HEK293 (cell line): ENCODE results near the gene SHROOM3.
A peak's percentile ranks its signal among the peaks of the same experiment; 100 is the strongest.

ENCODE experiments used
- GFI1B ChIP-seq: fragments of 450-650 bp; formaldehyde crosslinking; IDR thresholded peaks from 2 replicates; pipeline ENCODE4 v1.5.1; 2016; ENCODE audit warnings: missing biosample characterization, missing genetic modification characterization
- GLI2 ChIP-seq: fragments of 450-650 bp; formaldehyde crosslinking; IDR thresholded peaks from 2 replicates; pipeline ENCODE4; 2017; ENCODE audit warnings: missing biosample characterization, missing genetic modification characterization, low read depth, borderline replicate concordance
- KLF9 ChIP-seq: fragments of 450-650 bp; formaldehyde crosslinking; IDR thresholded peaks from 2 replicates; pipeline ENCODE4 v1.5.1; 2016; ENCODE audit warnings: missing biosample characterization, missing genetic modification characterization, low read depth
- PRDM4 ChIP-seq: fragments of 450-650 bp; formaldehyde crosslinking; IDR thresholded peaks from 2 replicates; pipeline ENCODE4 v1.5.1; 2017; ENCODE audit warnings: missing biosample characterization, missing genetic modification characterization
- PRDM6 ChIP-seq: fragments of 450-650 bp; formaldehyde crosslinking; IDR thresholded peaks from 2 replicates; pipeline ENCODE4 v1.5.1; 2017; ENCODE audit warnings: missing biosample characterization, missing genetic modification characterization
- SCRT2 ChIP-seq: fragments of 450-650 bp; formaldehyde crosslinking; IDR thresholded peaks from 2 replicates; pipeline ENCODE4 v1.5.1; 2016; ENCODE audit warnings: missing biosample characterization, missing genetic modification characterization
- SP3 ChIP-seq: fragments of 450-650 bp; formaldehyde crosslinking; IDR thresholded peaks from 2 replicates; pipeline ENCODE4 v1.5.1; 2016; ENCODE audit warnings: missing biosample characterization, missing genetic modification characterization
- ZEB2 ChIP-seq: fragments of 450-650 bp; formaldehyde crosslinking; IDR thresholded peaks from 2 replicates; pipeline ENCODE4 v1.5.1; 2016; ENCODE audit warnings: missing biosample characterization, missing genetic modification characterization
- ZFP41 ChIP-seq: fragments of 450-650 bp; formaldehyde crosslinking; IDR thresholded peaks from 2 replicates; pipeline ENCODE4 v1.5.1; 2016; ENCODE audit warnings: missing biosample characterization, missing genetic modification characterization, borderline replicate concordance
- ZNF133 ChIP-seq: fragments of 450-650 bp; formaldehyde crosslinking; IDR thresholded peaks from 2 replicates; pipeline ENCODE4 v1.5.1; 2016; ENCODE audit warnings: missing biosample characterization, missing genetic modification characterization
- ZNF248 ChIP-seq: fragments of 450-650 bp; formaldehyde crosslinking; IDR thresholded peaks from 2 replicates; pipeline ENCODE4 v1.5.1; 2017; ENCODE audit warnings: missing biosample characterization, missing genetic modification characterization
- ZNF394 ChIP-seq: fragments of 450-650 bp; formaldehyde crosslinking; IDR thresholded peaks from 2 replicates; pipeline ENCODE4 v1.5.1; 2016; ENCODE audit warnings: missing biosample characterization, missing genetic modification characterization, mild to moderate bottlenecking, moderate library complexity, borderline replicate concordance
- ZNF416 ChIP-seq: fragments of 450-650 bp; formaldehyde crosslinking; IDR thresholded peaks from 2 replicates; pipeline ENCODE4 v1.5.1; 2016; ENCODE audit warnings: missing biosample characterization, missing genetic modification characterization
- ZNF426 ChIP-seq: fragments of 450-650 bp; formaldehyde crosslinking; IDR thresholded peaks from 2 replicates; pipeline ENCODE4 v1.5.1; 2017; ENCODE audit warnings: missing biosample characterization, missing genetic modification characterization, mild to moderate bottlenecking, inconsistent platforms, moderate library complexity
- ZNF645 ChIP-seq: fragments of 450-650 bp; formaldehyde crosslinking; IDR thresholded peaks from 2 replicates; pipeline ENCODE4; 2016; ENCODE audit warnings: missing biosample characterization, missing genetic modification characterization
- ZNF670 ChIP-seq: fragments of 450-650 bp; formaldehyde crosslinking; IDR thresholded peaks from 2 replicates; pipeline ENCODE4 v1.5.1; 2016; ENCODE audit warnings: missing biosample characterization, missing genetic modification characterization, low read depth
- ZNF785 ChIP-seq: fragments of 450-650 bp; formaldehyde crosslinking; IDR thresholded peaks from 2 replicates; pipeline ENCODE4 v1.5.1; 2016; ENCODE audit warnings: missing biosample characterization, missing genetic modification characterization
- ZSCAN30 ChIP-seq: fragments of 450-650 bp; IDR thresholded peaks from 2 replicates; pipeline ENCODE4 v1.5.1; 2018; ENCODE audit warnings: missing biosample characterization, mild to moderate bottlenecking, missing genetic modification characterization, moderate library complexity
- TF ChIP-seq, protein P1 (sequence below): fragments of 450-650 bp; formaldehyde crosslinking; conservative IDR thresholded peaks from 2 replicates; pipeline ENCODE4 v1.5.1; 2016; ENCODE audit warnings: low read depth, missing biosample characterization, missing genetic modification characterization
- TF ChIP-seq, protein P2 (sequence below): fragments of 450-650 bp; formaldehyde crosslinking; IDR thresholded peaks from 2 replicates; pipeline ENCODE4 v1.5.1; 2016; ENCODE audit warnings: missing biosample characterization, missing genetic modification characterization
- TF ChIP-seq, protein P3 (sequence below): fragments of 450-650 bp; formaldehyde crosslinking; IDR thresholded peaks from 2 replicates; pipeline ENCODE4 v1.5.1; 2016; ENCODE audit warnings: missing biosample characterization, missing genetic modification characterization

SHROOM3 gene

DNA sequence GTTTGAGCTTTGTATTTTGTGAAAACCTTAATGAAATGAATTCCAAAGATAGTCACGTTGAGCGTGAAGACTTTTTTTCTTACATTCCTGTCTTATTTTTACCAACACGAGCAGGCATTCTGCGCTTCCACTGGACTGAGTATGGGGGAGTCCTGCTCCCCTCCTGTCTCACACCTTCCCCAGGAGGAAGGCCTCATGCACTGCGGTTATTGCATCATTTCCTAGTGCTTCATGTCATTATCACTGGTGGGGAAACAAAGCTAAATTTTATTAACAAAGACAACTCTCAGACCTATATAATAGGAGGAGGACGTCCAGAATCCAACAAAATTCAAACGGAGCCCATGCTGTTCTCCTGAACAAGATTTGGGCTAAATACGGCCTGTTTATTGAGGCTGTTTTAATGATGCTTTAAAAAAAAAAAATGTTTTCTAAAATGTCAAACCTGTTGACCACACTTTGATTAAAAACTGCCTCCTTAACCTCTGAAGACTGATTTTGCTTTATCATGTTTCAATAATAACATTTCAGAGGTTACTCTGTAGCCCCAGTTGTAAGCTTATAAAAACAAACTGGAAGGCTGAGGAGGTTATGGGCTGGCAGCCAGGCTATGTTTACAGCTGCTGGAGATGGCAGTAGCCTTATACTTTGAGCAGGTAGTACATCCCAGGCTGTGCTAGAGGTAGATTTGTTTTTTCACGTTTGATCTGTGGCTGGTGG is 344.9 kb downstream of the SHROOM3 start (continued):
- TF ChIP-seq, protein P1, sequence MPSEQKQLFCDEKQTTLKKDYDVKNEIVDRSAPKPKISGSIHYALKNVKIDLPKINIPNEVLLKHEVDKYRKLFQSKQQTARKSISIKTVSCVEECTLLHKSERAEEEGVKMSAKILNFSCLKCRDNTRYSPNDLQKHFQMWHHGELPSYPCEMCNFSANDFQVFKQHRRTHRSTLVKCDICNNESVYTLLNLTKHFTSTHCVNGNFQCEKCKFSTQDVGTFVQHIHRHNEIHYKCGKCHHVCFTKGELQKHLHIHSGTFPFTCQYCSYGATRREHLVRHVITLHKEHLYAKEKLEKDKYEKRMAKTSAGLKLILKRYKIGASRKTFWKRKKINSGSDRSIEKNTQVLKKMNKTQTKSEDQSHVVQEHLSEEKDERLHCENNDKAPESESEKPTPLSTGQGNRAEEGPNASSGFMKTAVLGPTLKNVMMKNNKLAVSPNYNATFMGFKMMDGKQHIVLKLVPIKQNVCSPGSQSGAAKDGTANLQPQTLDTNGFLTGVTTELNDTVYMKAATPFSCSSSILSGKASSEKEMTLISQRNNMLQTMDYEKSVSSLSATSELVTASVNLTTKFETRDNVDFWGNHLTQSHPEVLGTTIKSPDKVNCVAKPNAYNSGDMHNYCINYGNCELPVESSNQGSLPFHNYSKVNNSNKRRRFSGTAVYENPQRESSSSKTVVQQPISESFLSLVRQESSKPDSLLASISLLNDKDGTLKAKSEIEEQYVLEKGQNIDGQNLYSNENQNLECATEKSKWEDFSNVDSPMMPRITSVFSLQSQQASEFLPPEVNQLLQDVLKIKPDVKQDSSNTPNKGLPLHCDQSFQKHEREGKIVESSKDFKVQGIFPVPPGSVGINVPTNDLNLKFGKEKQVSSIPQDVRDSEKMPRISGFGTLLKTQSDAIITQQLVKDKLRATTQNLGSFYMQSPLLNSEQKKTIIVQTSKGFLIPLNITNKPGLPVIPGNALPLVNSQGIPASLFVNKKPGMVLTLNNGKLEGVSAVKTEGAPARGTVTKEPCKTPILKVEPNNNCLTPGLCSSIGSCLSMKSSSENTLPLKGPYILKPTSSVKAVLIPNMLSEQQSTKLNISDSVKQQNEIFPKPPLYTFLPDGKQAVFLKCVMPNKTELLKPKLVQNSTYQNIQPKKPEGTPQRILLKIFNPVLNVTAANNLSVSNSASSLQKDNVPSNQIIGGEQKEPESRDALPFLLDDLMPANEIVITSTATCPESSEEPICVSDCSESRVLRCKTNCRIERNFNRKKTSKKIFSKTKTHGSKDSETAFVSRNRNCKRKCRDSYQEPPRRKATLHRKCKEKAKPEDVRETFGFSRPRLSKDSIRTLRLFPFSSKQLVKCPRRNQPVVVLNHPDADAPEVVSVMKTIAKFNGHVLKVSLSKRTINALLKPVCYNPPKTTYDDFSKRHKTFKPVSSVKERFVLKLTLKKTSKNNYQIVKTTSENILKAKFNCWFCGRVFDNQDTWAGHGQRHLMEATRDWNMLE: peak; percentile 24; the same call in 1 of the 2 replicates
- TF ChIP-seq, protein P2, sequence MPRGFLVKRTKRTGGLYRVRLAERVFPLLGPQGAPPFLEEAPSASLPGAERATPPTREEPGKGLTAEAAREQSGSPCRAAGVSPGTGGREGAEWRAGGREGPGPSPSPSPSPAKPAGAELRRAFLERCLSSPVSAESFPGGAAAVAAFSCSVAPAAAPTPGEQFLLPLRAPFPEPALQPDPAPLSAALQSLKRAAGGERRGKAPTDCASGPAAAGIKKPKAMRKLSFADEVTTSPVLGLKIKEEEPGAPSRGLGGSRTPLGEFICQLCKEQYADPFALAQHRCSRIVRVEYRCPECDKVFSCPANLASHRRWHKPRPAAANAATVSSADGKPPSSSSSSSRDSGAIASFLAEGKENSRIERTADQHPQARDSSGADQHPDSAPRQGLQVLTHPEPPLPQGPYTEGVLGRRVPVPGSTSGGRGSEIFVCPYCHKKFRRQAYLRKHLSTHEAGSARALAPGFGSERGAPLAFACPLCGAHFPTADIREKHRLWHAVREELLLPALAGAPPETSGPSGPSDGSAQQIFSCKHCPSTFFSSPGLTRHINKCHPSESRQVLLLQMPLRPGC (tag by site-specific recombination): 0 out of 2 replicates have a peak, but pooled peaks have one; percentile 12
- TF ChIP-seq SP3: no peak
- TF ChIP-seq ZNF394 (tag by site-specific recombination): no peak
- no peak for TF ChIP-seq ZNF645 (tag by site-specific recombination)
- TF ChIP-seq, protein P3, sequence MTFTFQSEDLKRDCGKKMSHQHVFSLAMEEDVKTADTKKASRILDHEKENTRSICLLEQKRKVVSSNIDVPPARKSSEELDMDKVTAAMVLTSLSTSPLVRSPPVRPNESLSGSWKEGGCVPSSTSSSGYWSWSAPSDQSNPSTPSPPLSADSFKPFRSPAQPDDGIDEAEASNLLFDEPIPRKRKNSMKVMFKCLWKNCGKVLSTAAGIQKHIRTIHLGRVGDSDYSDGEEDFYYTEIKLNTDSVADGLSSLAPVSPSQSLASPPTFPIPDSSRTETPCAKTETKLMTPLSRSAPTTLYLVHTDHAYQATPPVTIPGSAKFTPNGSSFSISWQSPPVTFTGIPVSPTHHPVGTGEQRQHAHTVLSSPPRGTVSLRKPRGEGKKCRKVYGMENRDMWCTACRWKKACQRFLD: no peak
- TF ChIP-seq ZNF133 (tag by site-specific recombination): 0 out of 2 replicates have a peak, but pooled peaks have one; percentile 20
- TF ChIP-seq KLF9 (tag by site-specific recombination): no peak
- TF ChIP-seq ZNF426 (tag by site-specific recombination): no peak
- TF ChIP-seq ZNF785 (tag by site-specific recombination): no peak
- peak; percentile 78 for TF ChIP-seq SCRT2 (tag by site-specific recombination)
- TF ChIP-seq PRDM4: peak; percentile 81
- TF ChIP-seq ZNF416 (tag by site-specific recombination): no peak
- peak; percentile 44; the same call in 1 of the 2 replicates for TF ChIP-seq GLI2 (tag by site-specific recombination)
- TF ChIP-seq ZSCAN30: peak; percentile 35; the same call in 1 of the 2 replicates
- no peak for TF ChIP-seq ZNF248
- TF ChIP-seq PRDM6 (tag by site-specific recombination): peak; percentile 91
- no peak for TF ChIP-seq ZNF670 (tag by site-specific recombination)
- TF ChIP-seq ZEB2: peak; percentile 42; the same call in 1 of the 2 replicates
- TF ChIP-seq ZFP41 (tag by site-specific recombination): no peak
- TF ChIP-seq GFI1B (tag by site-specific recombination): 0 out of 2 replicates have a peak, but pooled peaks have one; percentile 24
